22Rv1 (cell line): ENCODE measurements around the gene AFDN.

ENCODE experiments used
- CTCF ChIP-seq: fragments of 450-650 bp; IDR thresholded peaks from 2 replicates; pipeline ENCODE4 v1.5.1; 2017; ENCODE audit warnings: mild to moderate bottlenecking
- ZFX ChIP-seq: fragments of 450-650 bp; IDR thresholded peaks from 2 replicates; pipeline ENCODE4 v1.6.1; 2017; ENCODE audit warnings: antibody characterized with exemption, borderline replicate concordance

GRCh38 chr6:167782698-167783517, 43.8 kb upstream of the AFDN start:
- TF ChIP-seq CTCF, result no peak
- TF ChIP-seq ZFX, result no peak
